ENCODE data around the gene ZNF121.

GRCh38 chr19:9570255-9570654 is 14.0 kb downstream of the ZNF121 start:
- no peak for TF ChIP-seq CTCF (IDR thresholded peaks at IDR 0.05; ENCODE audit: low read length)
- no peak for TF ChIP-seq EZH2 (IDR thresholded peaks at IDR 0.05; ENCODE audit: borderline replicate concordance, low read length)
